HEK293 (cell line): ENCODE data around the gene HS3ST4.

Source experiments
- CTCF ChIA-PET: fragments of 350-600 bp; formaldehyde crosslinking; extraction: SDS; loops from one replicate; lab custom pipeline; 2021; ENCODE audit warnings: antibody characterized with exemption; lab: Yijun Ruan, JAX
- POLR2A ChIA-PET: fragments of 300-600 bp; formaldehyde crosslinking; extraction: SDS; loops from one replicate; lab custom pipeline; 2020; ENCODE audit warnings: antibody characterized with exemption, inconsistent platforms; lab: Yijun Ruan, JAX
- H3K27ac ChIP-seq: fragments of 200-500 bp; sonication (Bioruptor generic); 2 replicates; pipeline ENCODE4 v1.5.1; 2014; ENCODE audit warnings: low read depth, low read length, control low read depth, inconsistent platforms; ENCODE audit errors: extremely low read depth
- H3K36me3 ChIP-seq, 2 experiments: fragments of 200-500 bp in 1 of 2; sonication (Bioruptor generic) in 1 of 2; 1 replicate in 1 of 2; 2 replicates in 1 of 2; pipeline ENCODE4 v1.5.1; 2014 to 2017; ENCODE audit warnings: inconsistent platforms in 2 of 2, low read length in 2 of 2; ENCODE audit not compliant: control insufficient read depth in 2 of 2, insufficient read depth in 1 of 2
- H3K4me1 ChIP-seq: fragments of 200-500 bp; sonication (Bioruptor generic); 2 replicates; pipeline ENCODE4 v1.5.1; 2014; ENCODE audit warnings: mild to moderate bottlenecking, low read length, inconsistent platforms; ENCODE audit not compliant: control insufficient read depth, insufficient read depth
- H3K4me3 ChIP-seq: 2 replicates; pipeline ENCODE4 v1.5.1; 2011; ENCODE audit warnings: low read depth, mild to moderate bottlenecking, control low read depth, low read length, moderate library complexity
- H3K9me3 ChIP-seq: fragments of 200-500 bp; sonication (Bioruptor generic); 2 replicates; pipeline ENCODE4 v1.5.1; 2014; ENCODE audit warnings: low read depth, low read length, inconsistent platforms; ENCODE audit not compliant: control insufficient read depth, insufficient read depth
- GLIS2 ChIP-seq: fragments of 450-650 bp; formaldehyde crosslinking; IDR thresholded peaks from 2 replicates; pipeline ENCODE4 v1.5.1; 2016; ENCODE audit warnings: missing biosample characterization, missing genetic modification characterization
- HOXD13 ChIP-seq: sonication (generic); formaldehyde crosslinking; IDR thresholded peaks from 2 replicates; pipeline ENCODE4 v1.8.0; 2022; ENCODE audit warnings: missing genetic modification reagents, borderline replicate concordance
- SCRT2 ChIP-seq: fragments of 450-650 bp; formaldehyde crosslinking; IDR thresholded peaks from 2 replicates; pipeline ENCODE4 v1.5.1; 2016; ENCODE audit warnings: missing biosample characterization, missing genetic modification characterization
- ZBTB11 ChIP-seq: fragments of 450-650 bp; formaldehyde crosslinking; conservative IDR thresholded peaks from 2 replicates; pipeline ENCODE4 v1.5.1; 2016; ENCODE audit warnings: low read depth, missing biosample characterization, missing genetic modification characterization
- ZBTB20 ChIP-seq: fragments of 450-650 bp; formaldehyde crosslinking; IDR thresholded peaks from 2 replicates; pipeline ENCODE4 v1.5.1; 2016; ENCODE audit warnings: missing biosample characterization, missing genetic modification characterization
- ZBTB44 ChIP-seq: fragments of 450-650 bp; IDR thresholded peaks from 2 replicates; pipeline ENCODE4 v1.5.1; 2018; ENCODE audit warnings: missing biosample characterization, mild to moderate bottlenecking, missing genetic modification characterization
- ZBTB8A ChIP-seq: fragments of 450-650 bp; formaldehyde crosslinking; IDR thresholded peaks from 2 replicates; pipeline ENCODE4 v1.5.1; 2016; ENCODE audit warnings: missing biosample characterization, missing genetic modification characterization
- ZNF112 ChIP-seq: fragments of 450-650 bp; formaldehyde crosslinking; IDR thresholded peaks from 2 replicates; pipeline ENCODE4 v1.5.0; 2017; ENCODE audit warnings: missing biosample characterization, missing genetic modification characterization
- ZNF157 ChIP-seq: fragments of 450-650 bp; formaldehyde crosslinking; IDR thresholded peaks from 2 replicates; pipeline ENCODE4 v1.5.1; 2016; ENCODE audit warnings: missing biosample characterization, missing genetic modification characterization
- ZNF174 ChIP-seq: fragments of 450-650 bp; formaldehyde crosslinking; IDR thresholded peaks from 2 replicates; pipeline ENCODE4 v1.5.0; 2017; ENCODE audit warnings: missing biosample characterization, mild to moderate bottlenecking, missing genetic modification characterization
- ZNF18 ChIP-seq: fragments of 450-650 bp; formaldehyde crosslinking; IDR thresholded peaks from 2 replicates; pipeline ENCODE4 v1.5.1; 2016; ENCODE audit warnings: missing biosample characterization, missing genetic modification characterization
- ZNF248 ChIP-seq: fragments of 450-650 bp; formaldehyde crosslinking; IDR thresholded peaks from 2 replicates; pipeline ENCODE4 v1.5.1; 2017; ENCODE audit warnings: missing biosample characterization, missing genetic modification characterization
- ZNF335 ChIP-seq: fragments of 450-650 bp; formaldehyde crosslinking; conservative IDR thresholded peaks from 2 replicates; pipeline ENCODE4 v1.5.1; 2016; ENCODE audit warnings: missing biosample characterization, missing genetic modification characterization
- ZNF341 ChIP-seq: fragments of 450-650 bp; formaldehyde crosslinking; IDR thresholded peaks from 2 replicates; pipeline ENCODE4; 2016; ENCODE audit warnings: low read depth, missing biosample characterization, missing genetic modification characterization
- ZNF510 ChIP-seq: fragments of 450-650 bp; formaldehyde crosslinking; IDR thresholded peaks from 2 replicates; pipeline ENCODE4 v1.5.1; 2018; ENCODE audit warnings: mild to moderate bottlenecking, missing genetic modification characterization, missing biosample characterization; ENCODE audit not compliant: insufficient replicate concordance
- ZNF514 ChIP-seq: fragments of 450-650 bp; formaldehyde crosslinking; IDR thresholded peaks from 2 replicates; pipeline ENCODE4 v1.5.1; 2016; ENCODE audit warnings: missing biosample characterization, missing genetic modification characterization
- ZNF529 ChIP-seq: fragments of 450-650 bp; formaldehyde crosslinking; IDR thresholded peaks from 2 replicates; pipeline ENCODE4 v1.5.1; 2017; ENCODE audit warnings: missing genetic modification characterization, missing biosample characterization; ENCODE audit not compliant: insufficient replicate concordance
- ZNF645 ChIP-seq: fragments of 450-650 bp; formaldehyde crosslinking; IDR thresholded peaks from 2 replicates; pipeline ENCODE4; 2016; ENCODE audit warnings: missing biosample characterization, missing genetic modification characterization
- ZNF654 ChIP-seq: fragments of 450-650 bp; formaldehyde crosslinking; IDR thresholded peaks from 2 replicates; pipeline ENCODE4 v1.5.1; 2016; ENCODE audit warnings: low read depth, missing biosample characterization, missing genetic modification characterization
- ZNF664 ChIP-seq: fragments of 450-650 bp; formaldehyde crosslinking; IDR thresholded peaks from 2 replicates; pipeline ENCODE4 v1.5.1; 2016; ENCODE audit warnings: missing biosample characterization, missing genetic modification characterization
- ZNF701 ChIP-seq: fragments of 450-650 bp; formaldehyde crosslinking; IDR thresholded peaks from 2 replicates; pipeline ENCODE4 v1.5.1; 2016; ENCODE audit warnings: missing biosample characterization, missing genetic modification characterization
- ZNF76 ChIP-seq: fragments of 450-650 bp; formaldehyde crosslinking; IDR thresholded peaks from 2 replicates; pipeline ENCODE4; 2016; ENCODE audit warnings: low read depth, missing biosample characterization, missing genetic modification characterization, borderline replicate concordance
- ZXDB ChIP-seq: fragments of 450-650 bp; formaldehyde crosslinking; IDR thresholded peaks from 2 replicates; pipeline ENCODE4 v1.5.1; 2016; ENCODE audit warnings: missing biosample characterization, missing genetic modification characterization

The HS3ST4 gene

GRCh38 chr16:25874196-25874595 is 182.4 kb downstream of the HS3ST4 start:
- H3K9me3 ChIP-seq, result no peaks in the 10 kb centered on the region
- CTCF ChIA-PET, result no interaction called here
- POLR2A ChIA-PET, result no interaction called here

GRCh38 chr16:25875956-25876598 is 184.3 kb downstream of the HS3ST4 start:
- no peak overlapping the region for H3K27ac ChIP-seq
- H3K4me3 ChIP-seq, result no peak overlapping the region
- TF ChIP-seq ZNF335, result no peak
- TF ChIP-seq GLIS2 (tag by site-specific recombination), result no peak
- TF ChIP-seq ZNF510, result no peak
- no peak for TF ChIP-seq ZBTB20 (tag by site-specific recombination)
- no peak for TF ChIP-seq ZNF664 (tag by site-specific recombination)
- TF ChIP-seq ZBTB11 (tag by site-specific recombination), result no peak
- no peak for TF ChIP-seq ZNF76 (tag by site-specific recombination)
- TF ChIP-seq SCRT2 (tag by site-specific recombination), result no peak
- no peak for TF ChIP-seq HOXD13 (CRISPR knock-in tag)
- TF ChIP-seq ZNF112 (tag by site-specific recombination), result no peak
- TF ChIP-seq ZNF514 (tag by site-specific recombination), result no peak
- TF ChIP-seq ZNF654 (tag by site-specific recombination), result no peak
- TF ChIP-seq ZNF248 (tag by site-specific recombination), result no peak
- no peak for TF ChIP-seq ZNF529 (tag by site-specific recombination)
- TF ChIP-seq ZBTB8A (tag by site-specific recombination), result no peak
- TF ChIP-seq ZNF157 (tag by site-specific recombination), result no peak
- TF ChIP-seq ZNF174 (tag by site-specific recombination), result no peak
- TF ChIP-seq, all 188 proteins: peak for 0
- Histone ChIP-seq H3K4me1 (no peaks in the 10 kb centered on the region), H3K36me3 (no peaks in the 10 kb centered on the region), H3K9me3 (no peaks in the 10 kb centered on the region)
- ChIA-PET POLR2A (no interaction called here), CTCF (no interaction called here)

More at GRCh38 chr16:25874196-25874595, 182.4 kb downstream of the HS3ST4 start:
- TF ChIP-seq ZBTB44 (tag by site-specific recombination), result no peak
- Histone ChIP-seq H3K4me1 (no peaks in the 10 kb centered on the region), H3K36me3 (no peaks in the 10 kb centered on the region), H3K4me3 (no peak overlapping the region), H3K27ac (no peak overlapping the region)

- Histone ChIP-seq H3K27ac (no peak overlapping the region), H3K4me1 (no peaks in the 10 kb centered on the region), H3K4me3 (no peak overlapping the region), H3K36me3 (no peaks in the 10 kb centered on the region), H3K9me3 (no peaks in the 10 kb centered on the region)
- ChIA-PET CTCF (interaction anchor here (0.6 kb wide), 1 partner anchor 22 kb away, joined by 5 read pairs; no protein-coding TSS in a partner anchor), POLR2A (no interaction called here)
- TF ChIP-seq ZNF341 (tag by site-specific recombination) (no peak), ZNF645 (no peak), ZNF18 (tag by site-specific recombination) (no peak), SCRT2 (tag by site-specific recombination) (no peak), ZNF701 (tag by site-specific recombination) (no peak), ZXDB (tag by site-specific recombination) (no peak)
Observed at GRCh38 chr16:25877103-25877502, 185.3 kb downstream of the HS3ST4 start.
